ENCODE measurements around the gene CD14.
"Not testable (repeated sequence)": the region's sequence is repeated elsewhere in the genome, so short reads cannot be mapped to it uniquely, and the experiment has no call there.

Gene CD14

DNA sequence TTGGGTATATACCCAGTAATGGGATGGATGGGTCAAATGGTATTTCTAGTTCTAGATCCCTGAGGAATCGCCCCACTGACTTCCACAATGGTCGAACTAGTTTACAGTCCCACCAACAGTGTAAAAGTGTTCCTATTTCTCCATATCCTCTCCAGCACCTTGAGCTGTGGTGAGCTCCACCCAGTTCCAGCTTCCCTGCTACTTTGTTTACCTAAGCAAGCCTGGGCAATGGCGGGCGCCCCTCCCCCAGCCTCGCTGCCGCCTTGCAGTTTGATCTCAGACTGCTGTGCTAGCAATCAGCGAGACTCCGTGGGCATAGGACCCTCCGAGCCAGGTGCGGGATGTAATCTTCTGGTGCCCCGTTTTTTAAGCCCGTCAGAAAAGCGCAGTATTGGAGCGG, 39.9 kb downstream of the CD14 start:
- not testable (repeated sequence) for DNase-seq

GRCh38 chr5:140591747-140592372, 41.1 kb downstream of the CD14 start:
- no peak for DNase-seq

GRCh38 chr5:140590861-140591260, 42.1 kb downstream of the CD14 start:
- DNase-seq = no peak

DNA sequence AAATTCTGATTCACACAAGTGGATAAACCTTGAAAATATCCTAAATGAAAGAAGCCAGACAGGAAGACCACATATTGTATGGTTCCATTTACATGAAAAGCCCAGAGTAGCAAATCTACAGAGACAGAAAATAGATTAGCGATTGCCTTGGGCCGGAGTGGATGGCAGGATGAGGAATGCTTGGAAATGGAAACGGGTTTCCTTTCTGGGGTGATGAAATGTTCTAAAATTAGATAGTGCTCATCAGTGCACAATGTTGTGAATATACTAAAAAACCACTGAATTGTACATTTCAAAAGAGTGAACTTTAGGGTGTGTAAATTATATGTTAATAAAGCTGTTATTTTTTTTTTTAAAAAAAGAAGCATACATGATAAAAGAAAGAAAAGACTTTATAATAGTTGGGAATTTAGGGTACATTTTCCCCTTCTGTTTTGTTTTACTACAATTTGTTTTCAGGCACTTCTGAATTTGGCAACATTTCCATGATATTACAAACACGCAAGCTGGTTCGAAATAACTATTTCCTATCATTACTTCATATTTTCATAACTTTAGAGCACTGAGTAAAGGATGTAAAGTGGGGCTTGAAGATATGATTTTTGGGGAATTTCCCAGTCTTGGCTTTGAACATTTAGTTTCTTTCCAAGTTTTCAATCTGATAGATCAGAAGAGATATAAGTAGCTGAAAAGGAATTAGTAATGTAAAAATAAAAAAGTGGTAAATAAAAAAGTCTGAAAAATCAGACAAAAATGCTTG, 44.5 kb downstream of the CD14 start:
- no peak for DNase-seq

- no peak for DNase-seq
Measured at GRCh38 chr5:140587495-140587894, 45.5 kb downstream of the CD14 start.

Measured in stimulated activated CD4-positive, alpha-beta T cell treated with anti-CD3 and anti-CD28 coated beads, Interleukin-1b, Interleukin-23, amount 100 ng/mL, for 48 hours (primary cell).